C4-2B (cell line): ENCODE measurements around the gene C1QTNF9.

Experiments
- CTCF ChIP-seq: fragments of 450-650 bp; conservative IDR thresholded peaks from 2 replicates; pipeline ENCODE4 v1.5.1; 2017; ENCODE audit warnings: mild to moderate bottlenecking
- ZFX ChIP-seq: fragments of 450-650 bp; IDR thresholded peaks from 2 replicates; pipeline ENCODE4 v1.6.1; 2017

- TF ChIP-seq CTCF (no peak), ZFX (no peak)
These were observed 55.8 kb downstream of the C1QTNF9 start for GRCh38 chr13:24365191-24365590.
